Lung microvascular endothelial cell (primary cell): Measurements from ENCODE around the gene MGAT5. TPM values are rescaled to one million over a fixed set of nuclear protein-coding genes. Genes with fewer than 3 reads are reported as not detected.

Experiments used
- DNase-seq, 2 donors: peaks; one replicate each; pipeline versions ENCODE4 v3.0.0 to v3.0.0-alpha.2; 2010; ENCODE audit warnings: low read depth in 2 of 2
- total RNA-seq: library from RNA; depleted of rRNA; stranded (reverse); fragments of >200 nt; gene quantifications from 2 replicates; pipeline ENCODE4 v1.2.1, GENCODE V29; 2014

MGAT5 gene
- total RNA-seq, 1 donor from 2014 or later = 158 TPM

DNA sequence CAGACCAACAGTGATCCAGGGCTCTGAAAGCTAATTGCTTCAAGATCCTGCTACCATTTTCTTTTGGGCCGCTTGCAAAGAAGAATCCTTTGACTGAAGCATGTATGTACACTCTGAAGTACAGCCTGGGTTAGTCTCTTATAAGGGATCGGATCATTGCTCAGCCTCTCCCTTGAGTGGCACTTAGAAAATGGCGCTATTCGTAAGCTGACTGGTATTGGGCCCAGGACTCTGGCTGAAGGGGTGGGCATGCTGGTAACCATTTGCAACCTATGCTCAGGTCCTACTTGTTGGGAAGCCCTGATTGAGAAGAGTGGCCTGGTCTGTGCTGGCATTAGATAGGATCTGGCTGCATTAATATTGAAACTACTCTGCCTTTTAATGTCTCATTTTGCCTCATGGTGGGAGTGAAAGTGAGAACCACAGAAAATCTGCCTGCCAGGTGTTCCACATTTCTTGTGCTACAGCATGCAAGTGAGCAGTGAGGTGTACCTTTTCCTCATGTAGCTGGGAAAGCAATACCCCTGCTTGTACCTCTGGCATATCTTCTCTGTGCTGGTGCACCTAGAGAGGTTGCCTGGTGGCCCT, 661 bp upstream of the MGAT5 start:
- no peak for DNase-seq

DNA sequence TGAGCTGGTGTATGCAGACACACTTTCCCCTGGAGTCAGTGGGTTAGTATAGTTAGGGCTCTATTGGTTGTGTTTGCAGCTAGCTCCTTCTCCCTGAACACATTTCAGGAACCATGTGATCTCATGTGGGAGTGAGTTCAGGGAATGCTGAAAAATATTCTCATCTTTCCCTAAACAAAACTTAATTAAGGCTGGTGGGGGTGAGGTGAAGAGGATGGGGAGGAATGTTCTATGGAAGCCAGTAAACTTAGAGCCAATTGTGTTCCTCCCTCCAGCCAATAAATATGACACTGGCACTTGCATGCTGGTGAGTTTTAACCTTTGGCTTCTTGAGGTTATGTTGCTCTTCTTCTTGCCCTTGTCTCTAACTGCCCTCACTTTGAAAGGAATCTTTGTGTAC, 952 bp downstream of the MGAT5 start:
- DNase-seq = no peak

DNA sequence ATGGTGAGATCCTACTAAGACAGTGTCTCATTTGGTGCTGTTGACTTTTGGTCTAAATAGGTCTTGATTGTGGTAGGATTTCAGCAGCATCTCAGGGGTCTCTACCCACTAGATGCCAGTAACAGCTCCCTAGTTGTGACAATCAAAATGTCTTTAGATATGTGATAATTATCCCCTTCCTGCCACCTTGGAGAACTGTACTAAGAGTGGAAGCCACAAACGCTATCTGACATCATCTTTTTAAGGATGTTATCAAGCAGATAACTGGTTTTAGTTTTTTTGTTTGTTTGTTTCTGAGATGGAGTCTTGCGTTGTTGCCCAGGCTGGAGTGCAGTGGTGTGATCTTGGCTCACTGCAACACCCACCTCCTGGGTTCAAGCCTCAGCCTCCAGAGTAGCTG, 3.1 kb downstream of the MGAT5 start:
- DNase-seq = no peak

DNA sequence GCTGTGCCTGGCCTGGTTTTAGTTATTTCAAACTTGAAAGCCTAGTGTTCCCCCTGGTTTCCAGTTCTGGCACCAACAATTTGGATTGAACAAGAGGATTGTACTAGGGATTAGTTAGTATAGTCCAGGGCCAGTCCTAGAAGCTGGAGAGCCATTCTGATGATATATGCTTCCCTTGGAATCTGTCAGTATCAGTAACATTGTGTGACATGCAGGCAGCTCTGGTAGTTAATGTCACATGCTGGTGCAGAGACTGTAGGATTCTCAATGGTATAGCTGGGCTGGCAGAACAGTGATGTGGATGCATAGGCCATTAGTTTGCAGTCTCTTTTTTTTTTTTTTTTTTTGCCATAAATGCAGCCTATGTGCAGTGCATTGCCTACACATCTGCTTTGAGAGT, 3.6 kb downstream of the MGAT5 start:
- no peak for DNase-seq

DNA sequence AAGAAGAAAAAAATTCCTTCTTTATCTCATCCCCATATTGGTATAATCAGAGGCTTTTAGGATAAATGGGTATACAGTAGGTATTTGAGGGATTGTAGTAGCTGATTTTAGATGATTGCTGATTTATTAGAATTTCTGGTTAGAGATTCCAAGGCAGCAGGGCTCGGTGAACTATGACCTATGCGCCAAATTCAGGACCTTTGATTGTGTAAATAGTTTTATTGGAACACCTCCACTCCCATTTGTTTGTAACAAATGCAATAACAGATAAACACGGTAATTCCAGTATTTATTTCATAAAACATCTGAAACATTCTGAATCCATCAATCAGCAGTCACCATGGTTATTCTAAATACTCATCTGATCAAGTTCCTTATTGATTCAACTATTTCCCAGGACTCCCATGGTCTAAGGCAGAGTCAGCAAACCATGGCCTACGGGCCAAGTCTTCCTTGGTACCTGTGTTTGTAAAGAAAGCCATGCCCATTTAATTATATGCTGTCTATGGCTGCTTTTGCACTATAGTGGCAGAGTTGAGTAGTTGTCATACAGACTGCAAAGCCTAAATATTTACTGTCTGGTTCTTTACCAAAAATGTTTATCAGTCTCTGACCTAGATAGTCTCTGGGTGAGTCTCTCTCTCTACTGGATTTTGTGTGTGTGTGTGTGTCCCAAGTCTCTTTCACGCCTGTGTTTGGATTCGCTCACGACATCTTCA, 4.3 kb downstream of the MGAT5 start:
- no peak for DNase-seq

DNA sequence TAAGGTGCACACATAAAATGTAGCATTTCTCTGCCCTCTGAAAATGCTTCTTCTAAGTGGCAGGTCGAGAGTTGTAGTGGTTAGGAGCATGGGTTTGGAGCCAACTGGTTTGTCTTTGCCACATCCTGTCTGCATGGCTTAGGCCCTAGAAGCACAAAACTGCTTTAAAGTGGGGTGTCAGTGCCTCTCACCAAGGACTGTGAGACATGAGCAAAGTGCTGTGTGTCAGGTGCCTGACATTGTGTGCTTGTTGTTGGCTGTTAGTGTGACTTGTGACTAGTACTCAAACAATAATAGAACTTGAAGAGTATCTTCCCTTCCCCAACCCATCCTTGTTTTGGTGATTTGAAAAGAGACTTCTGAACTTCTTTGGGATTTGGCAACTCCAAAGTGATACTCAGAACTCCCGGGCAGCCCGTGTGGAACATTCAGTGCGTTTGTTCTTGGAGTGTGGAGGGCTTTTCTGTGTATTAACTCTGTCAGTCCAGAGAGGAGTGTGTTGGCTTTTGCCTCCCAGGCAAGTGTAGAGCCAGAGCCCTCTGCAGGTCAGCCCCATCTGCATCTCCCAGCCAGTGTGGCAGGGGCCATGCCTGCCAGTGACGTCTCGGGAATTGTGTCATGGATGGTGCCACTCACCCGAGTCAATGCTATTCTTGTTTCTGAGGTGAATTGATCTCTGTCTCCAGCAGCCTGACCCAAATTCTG, 5.0 kb downstream of the MGAT5 start:
- DNase-seq = peak in 1 of 2 donors; percentile 36

DNA sequence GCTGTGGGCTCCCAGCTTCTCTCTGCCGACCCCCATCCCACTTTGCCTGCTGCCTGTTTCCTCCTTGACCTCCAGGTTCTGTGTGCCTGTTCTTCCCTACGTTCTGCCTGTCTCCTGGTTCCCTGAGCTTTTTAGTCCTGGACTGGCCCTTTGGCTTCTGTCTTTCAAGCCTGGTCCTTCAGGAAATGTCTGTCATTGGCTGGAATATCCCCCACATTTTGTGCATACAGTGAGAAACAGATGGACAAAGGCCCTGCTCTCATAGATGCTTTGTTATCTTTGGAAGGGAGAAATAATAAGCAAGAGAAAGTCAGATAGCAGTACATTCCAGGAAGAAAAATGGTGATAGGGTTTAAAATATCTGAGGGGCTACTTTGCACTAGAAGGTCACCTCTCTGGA, 5.7 kb downstream of the MGAT5 start:
- peak in 1 of 2 donors; percentile 76 for DNase-seq

DNA sequence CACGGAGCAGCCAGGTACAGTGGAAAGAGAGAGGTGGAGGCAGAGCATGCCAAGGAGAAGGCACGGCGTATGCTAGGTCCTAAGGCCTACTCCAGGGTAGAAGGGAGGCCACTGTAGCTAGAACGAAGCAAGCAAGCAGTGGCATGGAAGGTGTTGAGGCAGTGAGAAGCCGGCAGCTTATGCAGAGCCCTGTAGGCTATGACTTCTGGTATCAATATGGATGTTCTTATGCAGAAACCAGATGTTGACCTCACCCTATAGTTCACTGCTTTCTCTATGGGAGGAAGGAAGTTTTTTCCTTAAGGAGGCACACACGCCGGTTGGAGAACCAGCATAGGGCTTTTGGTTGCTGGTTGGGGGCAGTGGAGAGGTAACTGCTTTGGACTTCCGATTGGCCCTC, 6.1 kb downstream of the MGAT5 start:
- DNase-seq = peak in 1 of 2 donors; percentile 17

DNA sequence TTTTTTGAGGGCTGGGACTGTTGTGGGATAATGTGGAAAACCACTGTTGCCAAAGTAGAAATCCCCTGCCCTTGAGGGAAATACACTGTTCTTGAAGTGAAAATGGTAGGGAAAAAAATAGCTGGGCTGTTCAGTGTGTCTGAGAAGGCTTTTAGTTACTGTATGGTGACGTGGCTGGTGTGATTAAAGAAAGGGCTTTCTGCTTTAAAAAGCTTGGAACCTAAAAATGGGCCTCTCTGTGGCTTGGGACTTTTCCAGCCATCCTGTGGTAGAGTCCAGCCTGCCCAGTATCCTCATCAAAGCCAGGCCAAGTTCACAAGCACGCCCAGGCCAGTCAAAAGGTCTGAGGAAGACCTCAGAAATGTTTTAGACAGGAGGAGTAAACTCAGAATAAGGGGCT, 6.8 kb downstream of the MGAT5 start:
- DNase-seq = no peak

DNA sequence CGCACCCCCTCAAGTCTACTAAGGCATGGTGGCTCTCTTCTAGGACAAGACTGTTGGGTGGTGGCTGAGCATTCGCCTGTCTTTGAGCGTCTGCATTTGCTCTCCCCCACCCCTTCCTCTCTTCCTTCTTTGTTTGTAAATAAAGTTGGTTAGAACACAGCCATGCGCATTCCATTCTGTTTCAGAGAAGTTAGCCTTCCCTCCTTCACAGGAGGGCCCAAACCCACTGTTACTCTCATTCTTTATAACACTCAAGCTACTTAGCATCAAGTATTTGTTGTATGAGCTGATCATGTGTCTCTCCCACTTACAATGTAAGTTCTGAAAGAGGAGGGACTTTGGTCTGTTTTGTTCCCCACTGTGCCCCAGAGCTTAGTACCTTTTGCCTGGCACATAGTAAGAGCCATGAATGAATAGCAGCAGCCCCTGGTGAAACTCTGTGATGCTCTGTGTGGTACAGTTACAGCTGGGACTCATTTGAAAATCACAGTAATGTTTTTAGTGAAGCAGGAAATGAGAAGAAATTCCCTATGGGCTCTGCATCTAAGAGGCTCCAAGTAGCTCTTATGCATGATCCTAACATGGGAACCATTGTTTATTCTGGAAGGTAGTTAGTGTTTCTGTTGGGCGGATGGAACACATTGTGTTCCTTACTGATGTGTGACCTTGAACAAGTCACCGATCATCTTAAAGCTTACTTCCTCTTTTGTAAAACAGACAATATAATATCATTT, 7.7 kb downstream of the MGAT5 start:
- DNase-seq = peak in 1 of 2 donors; percentile 67

DNA sequence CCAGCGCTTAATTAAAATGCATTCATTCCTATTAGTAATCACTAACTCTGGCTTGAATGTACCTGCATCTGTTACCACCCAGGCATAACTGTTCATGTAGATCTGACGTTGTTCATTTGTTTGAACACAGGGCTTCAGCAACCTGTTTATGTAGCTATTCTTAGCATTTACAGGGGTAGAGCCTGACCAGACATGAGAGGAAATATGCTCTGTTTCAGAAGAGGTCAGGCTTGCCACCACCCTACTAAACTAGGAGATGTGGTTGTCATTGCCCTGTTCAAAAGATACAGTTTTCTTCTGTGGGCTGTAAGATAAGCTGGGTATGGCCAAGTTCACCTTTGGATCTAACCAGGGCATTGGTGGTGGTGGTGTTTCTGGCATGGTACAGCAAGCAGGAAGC, 8.8 kb downstream of the MGAT5 start:
- no peak for DNase-seq

DNA sequence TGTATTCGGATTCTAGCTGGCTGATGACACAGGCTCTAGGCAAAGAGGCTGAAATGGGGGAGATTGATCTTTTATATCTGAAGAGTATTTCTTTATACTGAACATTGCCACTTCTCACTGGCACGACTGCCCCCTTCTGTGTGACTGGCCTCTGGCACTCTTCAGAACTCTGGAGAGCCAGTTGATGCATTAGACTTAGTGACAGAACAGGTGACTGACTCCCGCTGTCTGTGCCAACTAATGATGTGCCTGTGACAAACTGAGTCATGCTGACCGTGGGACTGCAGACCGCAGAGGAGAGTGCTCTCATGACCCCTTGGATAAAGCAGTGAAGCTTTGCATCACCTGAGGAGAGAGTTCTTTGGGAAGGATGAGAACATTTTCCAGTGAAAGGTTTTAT, 14.4 kb downstream of the MGAT5 start:
- peak; percentile 56 to 67 for DNase-seq

DNA sequence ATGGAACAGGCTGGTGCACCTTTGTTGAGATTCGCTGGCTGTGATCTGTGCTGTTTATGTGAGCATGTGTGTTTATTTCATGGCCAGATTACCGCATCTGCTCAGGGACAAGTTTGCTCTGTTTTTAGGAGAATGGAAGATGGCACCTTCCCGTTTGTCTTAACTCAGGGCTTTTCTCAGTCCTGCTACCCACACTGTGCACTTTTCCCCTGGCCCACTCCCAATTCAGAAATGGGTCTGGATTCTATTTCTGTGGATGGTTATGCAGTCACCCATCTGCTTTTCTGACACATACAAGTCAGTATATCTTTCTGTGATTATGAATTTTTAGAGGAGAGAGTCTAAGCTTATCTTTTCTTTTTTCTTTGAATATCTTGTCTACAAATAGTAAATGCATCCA, 15.4 kb downstream of the MGAT5 start:
- DNase-seq = no peak

DNA sequence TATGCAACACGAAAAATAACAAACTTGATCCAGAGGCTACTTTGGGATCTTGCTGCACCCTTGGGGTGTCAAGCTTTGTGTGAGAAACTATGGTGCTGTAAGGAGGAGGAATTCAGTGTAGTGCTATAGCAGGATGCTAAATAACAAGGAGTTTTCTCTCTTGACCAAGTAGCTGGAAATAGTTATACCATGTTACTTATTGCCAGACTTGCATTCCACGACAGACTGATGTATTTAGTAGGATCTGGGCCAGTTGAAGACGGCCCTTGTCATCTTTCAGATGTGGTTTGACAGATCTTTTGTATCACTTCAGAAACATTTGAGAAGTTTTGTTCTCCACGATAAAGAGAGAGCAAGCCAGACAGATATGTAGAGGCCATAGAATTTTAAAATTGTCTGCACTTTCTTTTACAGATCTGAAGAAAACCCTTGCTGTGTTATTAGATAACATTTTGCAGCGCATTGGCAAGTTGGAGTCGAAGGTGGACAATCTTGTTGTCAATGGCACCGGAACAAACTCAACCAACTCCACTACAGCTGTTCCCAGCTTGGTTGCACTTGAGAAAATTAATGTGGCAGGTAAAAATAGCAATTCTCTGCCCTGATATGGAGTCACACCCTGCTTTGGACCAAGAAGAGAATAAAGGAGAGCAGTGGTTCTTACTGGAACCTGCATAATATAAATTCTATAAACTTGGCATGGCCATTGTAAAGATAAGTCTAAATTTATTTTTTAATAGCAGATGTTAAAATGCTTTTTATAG, 16.3 kb downstream of the MGAT5 start:
- DNase-seq = no peak

DNA sequence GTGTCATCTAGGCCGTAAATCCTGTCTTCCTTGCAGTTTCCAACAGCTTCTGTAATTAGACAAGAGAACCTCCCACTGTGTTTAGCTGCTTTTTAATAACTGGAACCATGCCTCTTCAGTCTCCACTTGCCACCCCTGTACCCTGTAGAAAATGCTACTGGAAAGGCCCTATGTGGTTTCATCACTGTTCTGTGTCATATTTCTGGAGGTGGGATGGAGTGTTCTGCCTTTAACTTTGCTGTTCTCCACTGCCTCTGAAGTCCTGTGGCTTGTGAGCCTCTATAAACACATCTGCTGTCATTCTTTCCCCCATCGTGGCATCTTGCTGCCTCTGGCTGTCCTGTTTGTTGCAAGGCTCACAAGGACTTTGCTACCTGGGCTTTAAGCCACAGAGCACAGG, 17.9 kb downstream of the MGAT5 start:
- DNase-seq = no peak

DNA sequence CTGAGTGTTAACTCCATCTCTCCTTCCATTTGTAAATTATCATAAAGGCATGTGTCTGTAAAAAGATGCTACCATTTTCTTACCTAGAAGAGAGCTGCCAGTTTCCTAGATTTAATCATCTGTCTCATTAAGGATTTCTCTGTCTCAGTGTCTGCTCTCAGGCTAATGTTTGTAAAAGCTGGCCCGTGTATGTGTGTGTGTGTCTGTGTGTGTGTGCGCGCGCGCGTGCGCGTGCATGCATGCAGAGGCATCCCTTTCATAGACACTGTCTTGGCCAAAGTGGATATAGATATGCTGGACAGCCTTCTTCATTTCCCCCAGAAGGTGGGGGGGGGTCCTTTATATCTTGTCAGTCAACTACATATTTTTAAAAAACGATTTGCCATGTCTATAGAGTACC, 18.9 kb downstream of the MGAT5 start:
- DNase-seq = no peak

DNA sequence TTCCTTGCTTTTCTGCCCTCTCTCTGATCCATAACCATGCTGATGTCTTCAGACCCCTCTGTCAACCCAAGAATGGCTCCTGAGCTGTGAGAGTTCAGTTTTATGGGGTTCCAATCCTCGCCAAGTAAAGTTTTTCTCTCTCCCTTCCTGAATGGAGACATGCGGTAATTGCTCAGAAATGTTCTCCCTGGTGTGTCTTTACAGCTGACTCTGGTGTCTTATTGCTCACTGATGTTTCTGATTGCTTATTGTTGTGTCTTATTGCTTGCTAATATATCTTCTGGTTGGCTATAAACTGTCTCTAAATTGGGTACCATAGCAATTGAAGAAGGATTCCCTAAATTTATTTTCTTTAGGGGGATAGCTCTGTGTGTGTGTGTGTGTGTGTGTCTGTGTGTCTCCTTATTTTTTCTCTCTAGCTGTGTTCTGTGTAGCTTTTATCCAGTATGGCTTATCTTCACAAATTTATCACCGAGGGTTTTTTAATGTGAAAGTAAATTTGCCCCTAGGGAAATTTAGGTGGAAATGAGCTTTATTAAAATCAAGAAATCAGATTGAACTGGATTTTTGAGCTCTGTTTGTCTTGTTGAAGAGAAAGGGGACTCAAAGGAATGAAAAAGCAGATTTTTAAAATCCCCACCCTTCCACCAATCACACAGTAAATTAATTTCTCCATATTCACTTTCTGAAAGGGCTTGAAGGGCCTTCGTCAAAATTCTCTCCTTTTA, 19.5 kb downstream of the MGAT5 start:
- DNase-seq = no peak

DNA sequence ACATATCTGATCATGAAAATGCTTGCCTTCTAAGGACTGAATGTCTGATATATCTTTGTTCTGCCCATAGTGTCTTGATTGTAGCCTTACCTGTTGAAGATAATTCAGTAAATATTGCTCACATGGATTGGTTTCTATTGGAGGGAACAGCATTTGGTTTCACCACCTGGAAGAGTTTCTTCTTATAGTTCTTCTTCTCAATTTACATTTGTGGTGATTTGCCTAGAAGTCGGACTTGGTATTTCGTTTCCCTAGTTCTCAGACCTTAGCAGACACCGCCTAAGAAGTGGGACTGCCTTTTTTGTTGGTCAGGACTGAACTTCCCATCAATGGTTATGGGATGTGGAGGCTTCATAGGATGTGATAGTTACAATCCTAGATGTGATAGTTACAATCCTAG, 20.2 kb downstream of the MGAT5 start:
- DNase-seq = no peak

DNA sequence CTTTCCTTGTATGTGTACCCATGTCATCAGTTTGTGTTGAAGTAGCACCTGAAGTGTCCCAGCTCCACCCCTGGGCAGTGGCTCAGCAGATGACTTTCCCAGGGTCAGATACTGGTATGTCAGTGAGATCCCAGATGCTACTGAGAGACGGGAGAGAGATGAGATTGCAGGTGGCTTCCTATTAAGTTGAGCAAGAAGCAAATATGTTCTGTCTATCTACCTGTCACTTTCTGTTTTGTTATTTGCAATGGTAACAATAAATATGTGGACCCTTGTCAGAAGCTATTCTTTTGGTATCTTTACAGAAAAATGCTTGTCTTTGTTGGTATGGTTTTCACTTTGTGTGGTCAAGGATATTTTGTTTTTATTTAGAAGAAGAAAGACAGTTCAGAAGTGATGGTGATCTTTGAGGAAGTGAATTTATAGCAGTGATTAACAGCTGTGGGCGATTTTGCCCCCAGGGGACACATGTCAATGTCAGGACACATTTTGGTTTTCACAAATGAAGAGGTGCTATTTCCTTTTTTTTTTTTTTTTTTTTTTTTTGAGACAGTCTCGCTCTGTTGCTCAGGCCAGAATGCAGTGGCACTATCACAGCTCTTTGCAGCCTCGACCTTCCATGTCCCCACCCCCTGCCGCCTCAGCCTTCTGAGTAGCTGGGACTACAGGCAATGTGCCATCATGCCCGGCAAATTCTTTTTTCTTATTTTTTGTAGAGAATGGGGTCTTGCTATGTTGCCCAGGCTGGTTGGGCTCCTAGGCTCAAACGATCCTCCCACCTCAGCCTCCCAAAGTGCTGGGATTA, 21.4 kb downstream of the MGAT5 start:
- DNase-seq = no peak
